ENCODE data around the gene MAP3K4. TPM values are rescaled to one million over a fixed set of nuclear protein-coding genes. Genes with fewer than 3 reads are reported as not detected.

The MAP3K4 gene, protein sequence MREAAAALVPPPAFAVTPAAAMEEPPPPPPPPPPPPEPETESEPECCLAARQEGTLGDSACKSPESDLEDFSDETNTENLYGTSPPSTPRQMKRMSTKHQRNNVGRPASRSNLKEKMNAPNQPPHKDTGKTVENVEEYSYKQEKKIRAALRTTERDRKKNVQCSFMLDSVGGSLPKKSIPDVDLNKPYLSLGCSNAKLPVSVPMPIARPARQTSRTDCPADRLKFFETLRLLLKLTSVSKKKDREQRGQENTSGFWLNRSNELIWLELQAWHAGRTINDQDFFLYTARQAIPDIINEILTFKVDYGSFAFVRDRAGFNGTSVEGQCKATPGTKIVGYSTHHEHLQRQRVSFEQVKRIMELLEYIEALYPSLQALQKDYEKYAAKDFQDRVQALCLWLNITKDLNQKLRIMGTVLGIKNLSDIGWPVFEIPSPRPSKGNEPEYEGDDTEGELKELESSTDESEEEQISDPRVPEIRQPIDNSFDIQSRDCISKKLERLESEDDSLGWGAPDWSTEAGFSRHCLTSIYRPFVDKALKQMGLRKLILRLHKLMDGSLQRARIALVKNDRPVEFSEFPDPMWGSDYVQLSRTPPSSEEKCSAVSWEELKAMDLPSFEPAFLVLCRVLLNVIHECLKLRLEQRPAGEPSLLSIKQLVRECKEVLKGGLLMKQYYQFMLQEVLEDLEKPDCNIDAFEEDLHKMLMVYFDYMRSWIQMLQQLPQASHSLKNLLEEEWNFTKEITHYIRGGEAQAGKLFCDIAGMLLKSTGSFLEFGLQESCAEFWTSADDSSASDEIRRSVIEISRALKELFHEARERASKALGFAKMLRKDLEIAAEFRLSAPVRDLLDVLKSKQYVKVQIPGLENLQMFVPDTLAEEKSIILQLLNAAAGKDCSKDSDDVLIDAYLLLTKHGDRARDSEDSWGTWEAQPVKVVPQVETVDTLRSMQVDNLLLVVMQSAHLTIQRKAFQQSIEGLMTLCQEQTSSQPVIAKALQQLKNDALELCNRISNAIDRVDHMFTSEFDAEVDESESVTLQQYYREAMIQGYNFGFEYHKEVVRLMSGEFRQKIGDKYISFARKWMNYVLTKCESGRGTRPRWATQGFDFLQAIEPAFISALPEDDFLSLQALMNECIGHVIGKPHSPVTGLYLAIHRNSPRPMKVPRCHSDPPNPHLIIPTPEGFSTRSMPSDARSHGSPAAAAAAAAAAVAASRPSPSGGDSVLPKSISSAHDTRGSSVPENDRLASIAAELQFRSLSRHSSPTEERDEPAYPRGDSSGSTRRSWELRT (N-terminal part only)
- total RNA-seq = 49.4 TPM
- long read RNA-seq, partial matches to known transcripts = 9 of 12 reads
- long read RNA-seq, other reads (novel, unspliced or antisense) = 3 of 12 reads

DNA sequence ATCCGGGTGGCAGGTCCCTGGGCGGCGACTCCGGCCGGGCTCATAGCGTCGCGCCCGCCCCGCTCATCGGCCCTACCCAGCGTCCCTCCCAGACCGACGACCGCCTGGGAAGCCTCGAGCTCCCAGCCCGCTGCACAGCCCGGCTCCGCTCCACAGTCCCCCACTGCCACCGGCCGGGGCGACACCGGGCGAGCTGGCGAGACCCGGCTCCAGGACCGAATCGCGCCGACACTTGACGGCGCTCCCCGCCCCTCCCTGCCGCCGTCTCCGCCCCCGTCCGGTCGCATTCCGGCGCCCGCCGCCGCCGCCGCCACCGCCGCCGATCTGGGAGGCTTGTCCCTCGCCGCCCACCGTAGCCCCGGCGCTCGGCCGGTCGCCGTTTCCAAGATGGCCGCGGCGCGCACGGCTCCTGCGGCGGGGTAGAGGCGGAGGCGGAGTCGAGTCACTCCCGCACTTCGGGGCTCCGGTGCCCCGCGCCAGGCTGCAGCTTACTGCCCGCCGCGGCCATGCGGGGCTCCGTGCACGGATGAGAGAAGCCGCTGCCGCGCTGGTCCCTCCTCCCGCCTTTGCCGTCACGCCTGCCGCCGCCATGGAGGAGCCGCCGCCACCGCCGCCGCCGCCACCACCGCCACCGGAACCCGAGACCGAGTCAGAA lies at the start of gene MAP3K4:
Gene MAP3K4 (plus strand): TSS at position 364 of the 655 bp plus-strand sequence. CDS start 163 bp downstream, at position 527.
- peak; percentile 95 for DNase-seq (ENCODE audit: low spot score)

DNA sequence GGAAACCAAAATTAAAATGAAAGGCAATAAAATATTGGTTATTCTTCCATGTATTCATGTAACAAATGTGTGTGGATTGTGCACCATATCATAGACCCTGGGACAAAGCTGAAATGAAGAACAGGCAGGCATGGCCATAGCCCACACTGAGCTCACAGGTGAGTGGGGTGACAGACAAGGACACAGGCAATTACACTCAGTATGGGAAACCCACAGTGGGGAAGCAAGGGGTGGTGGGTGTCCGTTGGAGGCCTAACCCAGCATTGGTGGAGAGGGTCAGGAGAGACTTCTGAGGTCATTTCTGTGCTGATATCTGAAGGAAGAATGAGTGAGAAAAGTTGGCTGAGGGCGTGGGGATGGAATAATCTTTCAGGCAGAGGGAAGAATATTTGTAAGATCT lies 47.6 kb upstream of the MAP3K4 start:
- no peak for DNase-seq (ENCODE audit: low spot score)

DNA sequence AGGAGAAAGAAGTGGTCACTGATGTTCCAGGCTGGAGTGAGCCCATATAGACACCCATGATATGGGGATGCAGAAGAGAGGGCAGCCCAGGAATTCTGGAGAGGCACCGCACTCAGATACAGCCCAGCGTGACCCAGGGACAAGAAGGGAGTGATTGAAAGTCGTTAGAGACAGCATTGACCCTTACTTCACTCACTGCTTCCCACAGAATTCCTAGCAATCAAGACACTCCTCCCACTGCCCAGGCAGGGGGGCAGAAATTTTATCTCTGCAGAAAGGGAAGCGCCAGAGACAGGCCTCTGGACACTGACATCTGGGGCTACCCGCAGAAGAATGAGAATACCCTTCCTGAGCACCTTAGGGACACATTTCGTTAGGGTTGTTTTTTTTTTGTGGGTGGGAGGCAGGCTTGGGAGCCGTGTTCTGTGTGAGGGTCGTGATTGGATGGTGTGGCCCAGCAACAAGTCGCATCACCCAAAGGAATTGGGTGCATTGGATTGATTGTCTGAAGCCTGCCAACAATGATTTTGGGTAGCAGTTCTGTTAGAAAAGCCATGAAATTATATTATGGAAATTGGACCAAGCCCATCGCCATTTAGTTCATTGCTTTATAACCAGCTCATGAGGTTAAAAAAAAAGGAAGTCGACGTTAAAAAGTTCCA lies 45.9 kb upstream of the MAP3K4 start:
- no peak for DNase-seq (ENCODE audit: low spot score)

DNA sequence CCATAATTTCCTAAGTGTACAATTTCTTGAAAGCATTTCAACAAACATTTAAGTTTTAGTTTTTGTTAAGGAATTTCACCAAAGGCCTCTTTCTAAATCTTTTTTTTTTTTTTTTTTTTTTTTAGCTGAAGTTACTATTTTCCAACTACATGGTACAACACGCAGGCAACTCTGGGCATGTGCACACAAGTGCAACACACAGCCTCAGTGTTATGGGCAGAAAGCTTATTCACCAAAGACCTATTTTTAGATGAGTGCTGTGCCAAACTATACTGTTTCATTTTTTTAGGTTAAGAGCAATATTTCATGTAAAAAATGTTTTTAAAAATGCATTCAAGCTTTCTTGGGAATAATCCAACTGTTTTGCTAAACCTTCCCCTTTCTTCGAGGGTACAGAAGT lies 42.0 kb upstream of the MAP3K4 start:
- DNase-seq (ENCODE audit: low spot score) = no peak

DNA sequence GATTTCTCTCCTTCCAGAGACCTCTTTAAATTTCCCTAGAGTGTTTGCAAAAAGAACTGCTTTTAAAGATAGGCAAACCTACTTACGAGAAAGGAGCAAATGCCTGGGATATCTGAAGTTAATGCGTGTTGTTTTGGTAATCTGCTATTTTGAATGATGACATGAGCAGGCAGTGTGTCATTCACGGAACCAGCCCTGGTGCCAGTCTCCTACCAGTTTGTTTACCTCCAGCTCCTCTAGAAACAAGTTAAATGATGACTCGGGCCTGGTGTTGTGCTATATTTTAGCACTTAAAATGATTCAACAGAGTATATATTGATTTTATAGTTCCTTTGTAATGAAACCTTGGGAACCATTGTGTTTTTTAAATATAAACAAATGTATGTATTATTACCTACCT lies 41.1 kb upstream of the MAP3K4 start:
- no peak for DNase-seq (ENCODE audit: low spot score)

DNA sequence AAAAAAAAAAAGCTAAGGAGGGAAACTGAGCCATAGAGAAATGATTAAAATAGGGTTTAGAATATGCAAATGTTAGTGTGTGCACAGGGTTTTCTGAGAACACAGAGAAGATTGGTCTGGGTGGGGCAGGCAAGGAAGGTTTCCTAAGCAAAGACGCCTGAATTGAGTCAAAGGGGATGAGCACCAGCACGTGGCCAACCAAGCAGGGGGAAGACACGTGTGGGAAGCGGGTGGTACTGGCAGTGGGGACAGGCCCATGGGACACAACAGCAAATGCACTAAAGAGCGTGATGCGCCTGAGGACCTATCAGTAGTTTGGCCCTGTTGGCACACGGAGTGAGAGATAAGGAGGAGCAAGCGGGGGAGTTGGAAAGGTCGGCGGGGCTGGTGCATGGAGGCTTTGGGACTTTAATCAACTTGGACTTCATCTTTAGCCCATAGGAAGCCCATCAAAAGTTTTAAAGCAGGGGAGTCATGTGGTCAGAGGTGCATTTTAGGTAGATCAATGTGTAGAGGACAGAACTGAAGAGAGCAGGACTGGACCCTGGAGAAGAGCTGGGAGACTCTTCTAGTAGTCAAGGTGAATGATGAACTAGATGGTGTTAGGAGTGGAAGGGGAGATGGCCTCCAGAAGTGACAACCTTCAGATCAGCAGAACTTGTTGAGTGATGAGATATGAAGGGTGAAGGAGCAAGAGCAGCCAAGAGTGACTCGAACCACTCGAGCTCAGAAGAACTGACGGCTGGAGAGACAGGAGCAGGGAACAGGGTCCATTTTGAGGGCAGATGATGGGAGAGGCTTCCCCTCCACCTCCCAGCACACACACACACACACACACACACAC lies 40.2 kb upstream of the MAP3K4 start:
- DNase-seq (ENCODE audit: low spot score) = no peak

DNA sequence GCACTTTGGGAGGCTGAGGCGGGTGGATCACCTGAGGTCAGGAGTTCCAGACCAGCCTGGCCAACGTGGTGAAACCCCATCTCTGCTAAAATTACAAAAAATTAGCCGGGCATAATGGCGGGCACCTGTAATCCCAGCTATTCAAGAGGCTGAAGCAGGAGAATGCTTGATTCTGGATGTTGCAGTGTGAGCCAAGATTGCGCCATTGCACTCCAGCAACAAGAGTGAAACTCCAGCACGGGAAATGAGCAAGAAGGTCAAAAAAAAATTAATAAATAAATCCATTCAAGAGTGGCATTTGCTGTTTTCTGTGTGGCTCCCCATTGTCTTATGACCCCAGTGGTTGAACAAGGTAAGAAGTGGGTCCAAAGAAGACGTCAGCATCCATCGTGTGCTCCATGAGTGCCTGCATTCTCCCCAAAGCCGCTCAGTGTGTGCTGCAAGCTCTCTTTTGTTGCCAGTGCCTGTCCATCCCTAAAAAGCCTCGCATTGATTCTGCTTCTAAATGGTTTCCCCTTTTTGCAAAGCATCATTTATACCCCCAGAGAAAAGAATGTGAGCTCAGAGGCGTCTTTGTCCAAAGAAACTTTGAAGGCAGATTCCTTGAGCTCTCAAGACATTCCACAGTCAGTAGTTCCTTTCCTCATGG lies 38.8 kb upstream of the MAP3K4 start:
- no peak for DNase-seq (ENCODE audit: low spot score)

DNA sequence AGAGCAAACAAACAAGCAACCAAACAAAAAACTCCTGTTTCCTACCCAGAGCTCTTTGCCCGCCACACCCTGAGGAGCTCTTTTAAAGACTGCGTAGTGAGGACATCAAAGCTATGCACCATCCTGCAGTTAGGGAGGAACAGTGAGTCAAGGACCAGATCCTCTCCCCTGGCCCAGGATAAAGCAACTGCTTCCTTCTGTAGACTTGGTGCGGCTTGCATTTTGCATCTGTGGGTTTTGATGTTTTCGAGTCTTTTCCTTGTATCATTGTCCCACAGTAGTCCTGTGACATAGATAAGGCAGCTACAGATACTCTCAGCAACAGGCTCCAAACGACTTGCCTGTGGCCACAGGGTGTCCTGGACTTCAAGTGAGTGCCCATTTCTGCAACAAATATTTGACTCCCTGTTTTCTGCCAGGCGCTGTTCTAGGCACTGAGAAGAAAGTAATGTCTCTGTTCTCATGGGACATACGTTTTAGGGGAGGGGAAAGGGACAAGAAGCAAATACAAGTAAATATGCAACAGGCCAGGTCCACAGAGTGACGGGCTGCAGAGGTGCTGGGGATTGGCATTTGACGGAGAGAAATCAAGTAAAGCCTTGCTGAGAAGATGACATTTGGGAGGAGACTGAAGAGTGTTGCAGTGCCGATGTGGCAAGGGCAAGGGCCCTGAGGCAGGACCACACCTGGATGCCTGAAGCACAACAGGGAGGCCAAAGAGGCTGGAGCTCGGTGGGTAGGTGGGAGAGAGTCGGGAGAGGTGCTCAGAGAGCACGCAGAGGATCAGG lies 35.9 kb upstream of the MAP3K4 start:
- DNase-seq (ENCODE audit: low spot score) = no peak

DNA sequence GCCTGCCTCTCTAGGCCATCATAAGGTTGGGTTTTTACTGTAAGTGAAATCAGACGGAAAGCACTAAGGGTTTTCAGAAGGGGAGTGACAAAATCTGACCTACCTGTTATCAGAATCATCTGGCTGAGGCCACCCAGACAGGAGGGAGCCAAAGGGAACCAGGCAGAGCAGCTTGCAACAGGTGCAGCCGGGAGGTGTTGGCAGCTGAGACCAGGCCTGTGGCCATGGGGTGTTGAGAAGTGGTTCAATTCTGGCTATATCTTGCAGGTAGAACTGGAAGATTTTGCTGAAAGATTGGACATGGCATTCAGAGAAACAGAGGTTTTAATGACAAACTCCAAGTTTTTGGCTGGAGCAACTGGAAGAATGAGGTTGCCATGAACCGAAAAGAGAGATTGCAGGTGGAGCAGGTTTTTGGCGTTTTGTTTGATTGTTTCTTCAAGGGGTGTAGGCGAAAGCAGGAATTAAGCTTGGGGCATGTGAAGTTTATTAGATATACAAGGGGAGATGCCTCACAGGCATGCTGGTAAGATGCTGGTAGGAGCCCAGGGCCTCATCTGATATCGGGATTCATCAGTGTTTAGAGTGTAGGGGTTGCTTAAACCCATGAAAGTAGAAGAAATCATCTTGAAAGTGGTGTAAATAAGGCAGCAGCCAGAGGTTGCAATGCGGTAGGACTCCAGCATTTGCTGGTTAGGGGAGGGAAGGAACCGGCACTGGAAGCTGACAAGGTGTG lies 35.1 kb upstream of the MAP3K4 start:
- DNase-seq (ENCODE audit: low spot score) = no peak

DNA sequence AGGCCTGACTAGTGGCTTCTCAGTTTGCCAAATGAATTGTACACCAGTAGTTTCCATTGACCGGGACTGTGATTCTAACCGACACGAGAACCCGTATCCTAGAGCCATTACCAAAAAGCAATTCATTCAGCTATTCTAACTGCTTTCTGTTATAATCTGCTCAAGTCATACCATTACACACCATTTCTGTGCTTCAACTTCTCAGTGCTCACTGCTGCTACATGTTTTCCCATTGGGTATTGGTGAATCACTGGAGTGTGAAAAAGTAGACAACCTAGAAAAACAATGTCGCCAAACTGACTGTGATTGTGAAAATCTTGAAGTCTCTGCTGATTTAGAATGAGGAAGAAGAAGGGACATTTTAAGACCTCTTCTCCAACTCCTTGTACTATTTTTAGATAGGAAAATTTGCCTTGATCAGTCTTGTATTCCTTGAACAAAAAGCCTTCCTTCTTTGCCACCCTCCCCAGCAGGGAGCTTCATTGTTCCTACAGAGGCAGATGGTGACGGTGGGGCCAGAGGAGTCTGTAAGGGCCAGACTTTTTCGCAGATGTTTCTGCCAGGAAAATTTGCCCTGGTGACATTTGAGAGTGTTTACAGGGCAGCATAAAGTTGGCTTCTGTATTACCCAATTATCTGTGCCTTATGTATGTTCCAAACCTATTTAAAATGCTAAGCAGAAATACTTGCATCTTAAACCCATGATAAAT lies 31.7 kb upstream of the MAP3K4 start:
- DNase-seq (ENCODE audit: low spot score) = no peak

DNA sequence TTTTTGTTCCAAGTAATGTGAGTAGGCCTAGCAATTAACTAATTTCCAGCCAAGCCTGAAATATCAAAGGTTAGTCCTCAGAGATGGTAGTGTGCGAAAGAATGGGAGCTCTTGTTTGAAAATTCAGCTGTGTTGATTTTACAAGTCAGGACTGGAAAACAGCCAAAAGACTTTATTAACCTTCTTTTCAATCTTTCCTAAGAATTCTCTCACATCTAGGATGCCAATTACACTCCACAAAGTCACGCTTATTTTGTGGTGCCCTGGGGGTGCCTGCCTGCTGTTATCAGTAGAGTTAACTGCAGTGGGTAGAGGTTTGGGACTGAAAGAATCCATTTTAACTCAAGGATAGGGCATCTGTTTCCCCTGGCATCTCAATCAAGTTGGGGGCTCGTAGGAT lies 30.7 kb upstream of the MAP3K4 start:
- DNase-seq (ENCODE audit: low spot score) = no peak

DNA sequence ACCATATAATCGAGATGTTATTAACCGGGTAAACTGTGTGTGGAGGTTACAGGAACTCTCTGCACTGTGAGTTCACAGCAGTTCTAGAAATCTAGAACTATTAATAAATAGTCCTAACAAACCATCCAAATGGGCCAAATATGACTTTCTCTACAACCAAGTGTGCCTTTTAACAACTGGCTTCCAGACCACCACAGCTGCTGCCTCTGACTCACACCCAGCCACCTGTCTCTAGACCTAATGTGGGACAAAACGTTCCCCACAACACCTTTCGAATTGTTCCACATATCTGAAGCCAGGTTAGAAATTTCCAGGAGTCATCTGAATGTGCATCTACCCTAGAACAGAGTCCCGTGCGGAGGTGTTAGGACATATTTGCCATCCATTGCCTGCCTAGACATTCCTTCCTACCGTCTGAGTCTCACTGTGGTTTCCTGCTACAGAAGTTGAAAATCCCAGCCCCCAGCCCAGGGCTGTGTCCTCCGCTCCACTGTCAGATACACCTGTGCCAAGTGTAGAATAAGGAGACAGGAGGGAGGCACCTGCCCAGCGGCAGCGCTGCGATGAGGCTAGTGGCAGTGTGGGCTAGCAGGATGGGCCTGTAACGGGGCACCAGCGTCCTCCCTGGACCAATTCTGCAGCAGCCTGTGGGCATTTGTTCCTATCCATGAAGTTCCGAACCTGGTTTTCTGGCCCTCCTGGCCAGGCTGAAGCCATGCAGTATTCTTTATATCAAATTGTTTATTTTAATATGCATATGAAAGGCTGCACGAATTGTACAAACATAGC lies 28.5 kb upstream of the MAP3K4 start:
- DNase-seq (ENCODE audit: low spot score) = no peak

DNA sequence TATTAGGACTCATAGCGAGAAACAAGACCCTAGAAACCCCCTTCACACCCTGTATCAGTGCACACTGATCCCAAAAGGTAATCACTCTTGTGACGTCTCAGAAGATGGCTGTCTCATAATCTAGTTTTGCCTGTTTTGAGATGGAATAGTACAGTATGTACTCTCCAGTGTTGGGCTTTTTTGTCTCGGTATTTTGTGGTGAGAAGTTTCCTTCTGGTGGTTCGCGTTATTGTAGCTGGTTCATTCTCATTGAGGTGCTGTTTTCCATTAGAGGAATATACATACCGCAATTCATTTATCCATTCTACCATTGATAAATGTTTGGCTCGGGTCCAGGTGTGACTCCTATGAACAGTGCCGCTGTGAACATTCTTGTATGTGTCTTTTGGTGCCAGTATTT lies 27.9 kb upstream of the MAP3K4 start:
- DNase-seq (ENCODE audit: low spot score) = no peak

DNA sequence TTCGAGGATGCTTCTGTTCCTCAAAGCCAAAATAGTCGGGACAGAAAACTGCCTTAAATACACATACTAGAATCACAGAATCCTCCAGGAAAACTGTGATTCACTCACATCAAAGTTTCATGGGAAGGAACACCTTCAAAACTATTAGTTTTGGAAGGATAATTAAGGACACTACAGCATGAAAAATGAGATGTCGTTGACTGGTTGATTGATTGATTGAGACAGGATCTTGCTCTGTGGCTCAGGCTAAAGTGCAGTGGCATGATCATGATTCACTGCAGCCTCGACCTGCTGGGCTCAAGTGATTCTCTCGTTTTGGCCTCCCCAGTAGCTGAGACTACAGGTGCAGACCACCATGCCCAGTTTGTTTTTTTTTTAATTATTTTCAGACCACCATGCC lies 25.7 kb upstream of the MAP3K4 start:
- DNase-seq (ENCODE audit: low spot score) = no peak

DNA sequence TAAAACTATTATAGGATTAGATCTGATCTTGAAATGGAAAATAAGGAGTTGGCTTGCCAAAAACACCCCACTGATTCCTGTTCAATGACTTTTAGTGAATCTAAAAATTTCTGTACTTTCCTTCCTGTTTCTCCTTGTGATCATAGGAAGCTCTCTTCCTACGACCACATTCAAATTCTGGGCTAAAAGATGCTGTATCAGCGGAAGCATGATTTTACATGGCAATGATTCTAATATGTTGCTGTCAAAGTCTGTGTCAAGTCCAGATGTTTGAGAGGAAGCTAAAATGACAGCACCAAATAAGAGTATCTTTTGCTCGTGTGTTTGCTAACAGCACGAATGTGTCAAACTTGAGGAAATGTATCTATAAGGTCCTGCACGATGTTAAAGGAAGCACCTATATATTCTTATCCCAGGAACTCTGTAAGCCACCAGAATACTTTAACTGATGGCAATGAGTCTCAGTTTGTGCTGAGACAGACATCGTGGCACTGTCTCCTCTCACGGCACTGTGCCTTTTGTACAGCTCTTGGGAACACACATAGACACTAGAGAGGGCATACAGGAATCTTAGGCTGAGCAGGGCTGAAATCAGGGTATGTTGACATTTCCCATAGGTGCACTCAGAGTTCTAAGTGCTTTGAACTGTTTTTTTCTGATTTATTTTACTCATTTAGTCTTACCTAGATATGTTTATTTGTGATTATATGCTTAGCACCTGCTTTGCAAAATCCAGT lies 24.9 kb upstream of the MAP3K4 start:
- no peak for DNase-seq (ENCODE audit: low spot score)
